ENCODE data around the gene ARFRP1. TPM values are rescaled to one million over a fixed set of nuclear protein-coding genes. Genes with fewer than 3 reads are reported as not detected.
A peak's percentile ranks its signal among the peaks of the same experiment; 100 is the strongest.

ARFRP1 gene
- total and polyA plus RNA-seq, 2 of the 13 experiments (the other 11 are each of a cell fraction or from before 2014, with no cell fraction given) = 32.0 to 51.1 TPM

- TF ChIP-seq ZFY (CRISPR knock-in tag; IDR thresholded peaks at IDR 0.05) (peak; percentile 93), SNAPC2 (CRISPR knock-in tag; IDR thresholded peaks at IDR 0.05) (peak; percentile 92), ZFP36L2 (CRISPR knock-in tag; IDR thresholded peaks at IDR 0.05) (peak; percentile 99), ZNF776 (CRISPR knock-in tag; IDR thresholded peaks at IDR 0.05) (peak; percentile 92), KLF6 (CRISPR knock-in tag; IDR thresholded peaks at IDR 0.05) (peak; percentile 100), FOXO1 (CRISPR knock-in tag; IDR thresholded peaks at IDR 0.05) (peak; percentile 95), ZNF800 (CRISPR knock-in tag; IDR thresholded peaks at IDR 0.05) (peak; percentile 93), FOXA3 (CRISPR knock-in tag; IDR thresholded peaks at IDR 0.05) (peak; percentile 82), SOX5 (CRISPR knock-in tag; IDR thresholded peaks at IDR 0.05; ENCODE audit: borderline replicate concordance) (peak; percentile 78; the same call in 1 of the 2 replicates), ZNF468 (CRISPR knock-in tag; IDR thresholded peaks at IDR 0.05) (peak; percentile 92; the same call in 1 of the 2 replicates), MEIS1 (CRISPR knock-in tag; IDR thresholded peaks at IDR 0.05; ENCODE audit: borderline replicate concordance) (peak; percentile 96), ZBTB38 (CRISPR knock-in tag; IDR thresholded peaks at IDR 0.05) (peak; percentile 86), ATF2 (CRISPR knock-in tag; IDR thresholded peaks at IDR 0.05) (peak; percentile 96), GATA4 (IDR thresholded peaks at IDR 0.05; ENCODE audit: borderline replicate concordance, low read depth) (no peak), PPARG (CRISPR knock-in tag; conservative IDR thresholded peaks at IDR 0.05) (peak; percentile 81; the same call in 1 of the 2 replicates), EED (CRISPR knock-in tag; IDR thresholded peaks at IDR 0.05) (peak; percentile 82), RBM22 (optimal IDR thresholded peaks at IDR 0.05; ENCODE audit: low read length) (no peak), KLF12 (CRISPR knock-in tag; IDR thresholded peaks at IDR 0.05; ENCODE audit: borderline replicate concordance) (peak; percentile 94), ZNF337 (CRISPR knock-in tag; IDR thresholded peaks at IDR 0.05; ENCODE audit: borderline replicate concordance, low read depth) (peak; percentile 92; the same call in 1 of the 2 replicates), ZNF331 (CRISPR knock-in tag; IDR thresholded peaks at IDR 0.05) (peak; percentile 99)
- TF ChIP-seq, protein P1, sequence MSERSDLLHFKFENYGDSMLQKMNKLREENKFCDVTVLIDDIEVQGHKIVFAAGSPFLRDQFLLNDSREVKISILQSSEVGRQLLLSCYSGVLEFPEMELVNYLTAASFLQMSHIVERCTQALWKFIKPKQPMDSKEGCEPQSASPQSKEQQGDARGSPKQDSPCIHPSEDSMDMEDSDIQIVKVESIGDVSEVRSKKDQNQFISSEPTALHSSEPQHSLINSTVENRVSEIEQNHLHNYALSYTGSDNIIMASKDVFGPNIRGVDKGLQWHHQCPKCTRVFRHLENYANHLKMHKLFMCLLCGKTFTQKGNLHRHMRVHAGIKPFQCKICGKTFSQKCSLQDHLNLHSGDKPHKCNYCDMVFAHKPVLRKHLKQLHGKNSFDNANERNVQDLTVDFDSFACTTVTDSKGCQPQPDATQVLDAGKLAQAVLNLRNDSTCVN (CRISPR knock-in tag; IDR thresholded peaks at IDR 0.05; ENCODE audit: borderline replicate concordance) = peak; percentile 97
- TF ChIP-seq, protein P2, sequence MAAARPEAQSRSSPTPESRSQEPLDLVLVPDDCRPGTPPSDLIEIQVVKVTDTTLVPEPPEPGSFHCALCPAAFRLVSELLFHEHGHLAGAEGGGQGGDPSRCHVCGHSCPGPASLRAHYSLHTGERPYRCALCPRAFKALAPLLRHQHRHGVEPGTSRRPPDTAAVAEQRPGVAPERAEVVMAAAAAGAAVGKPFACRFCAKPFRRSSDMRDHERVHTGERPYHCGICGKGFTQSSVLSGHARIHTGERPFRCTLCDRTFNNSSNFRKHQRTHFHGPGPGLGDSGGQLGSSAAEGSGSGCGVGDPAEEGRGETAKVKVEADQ (CRISPR knock-in tag; IDR thresholded peaks at IDR 0.05; ENCODE audit: borderline replicate concordance) = peak; percentile 96; the same call in 1 of the 2 replicates
- TF ChIP-seq, protein P3, sequence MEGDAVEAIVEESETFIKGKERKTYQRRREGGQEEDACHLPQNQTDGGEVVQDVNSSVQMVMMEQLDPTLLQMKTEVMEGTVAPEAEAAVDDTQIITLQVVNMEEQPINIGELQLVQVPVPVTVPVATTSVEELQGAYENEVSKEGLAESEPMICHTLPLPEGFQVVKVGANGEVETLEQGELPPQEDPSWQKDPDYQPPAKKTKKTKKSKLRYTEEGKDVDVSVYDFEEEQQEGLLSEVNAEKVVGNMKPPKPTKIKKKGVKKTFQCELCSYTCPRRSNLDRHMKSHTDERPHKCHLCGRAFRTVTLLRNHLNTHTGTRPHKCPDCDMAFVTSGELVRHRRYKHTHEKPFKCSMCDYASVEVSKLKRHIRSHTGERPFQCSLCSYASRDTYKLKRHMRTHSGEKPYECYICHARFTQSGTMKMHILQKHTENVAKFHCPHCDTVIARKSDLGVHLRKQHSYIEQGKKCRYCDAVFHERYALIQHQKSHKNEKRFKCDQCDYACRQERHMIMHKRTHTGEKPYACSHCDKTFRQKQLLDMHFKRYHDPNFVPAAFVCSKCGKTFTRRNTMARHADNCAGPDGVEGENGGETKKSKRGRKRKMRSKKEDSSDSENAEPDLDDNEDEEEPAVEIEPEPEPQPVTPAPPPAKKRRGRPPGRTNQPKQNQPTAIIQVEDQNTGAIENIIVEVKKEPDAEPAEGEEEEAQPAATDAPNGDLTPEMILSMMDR (CRISPR knock-in tag; IDR thresholded peaks at IDR 0.05) = peak; percentile 27; the same call in 1 of the 2 replicates
Observed at GRCh38 chr20:63653041-63653973, 54.5 kb downstream of the ARFRP1 start, which contains the start of gene STMN3 (continued).
